Keratinocyte (primary cell): Measurements from ENCODE around the gene PRDM10. TPM values are rescaled to one million over a fixed set of nuclear protein-coding genes. Genes with fewer than 3 reads are reported as not detected.

ENCODE experiments used
- DNase-seq: peaks from one replicate; pipeline ENCODE4 v3.0.0-alpha.2; 2011; ENCODE audit warnings: low read depth, missing footprints, low spot score
- FAIRE-seq: peaks from 2 replicates; lab custom pipeline; 2011; peaks lifted over from hg19 to GRCh38; lab: Jason Lieb, UNC
- H2AFZ ChIP-seq: 2 replicates; pipeline ENCODE4 v1.6.0; 2012; ENCODE audit warnings: low read length, control low read depth, inconsistent platforms; ENCODE audit not compliant: control insufficient read depth
- H3K27ac ChIP-seq: 2 replicates; pipeline ENCODE4 v1.5.1; 2011; ENCODE audit warnings: low read length; ENCODE audit not compliant: control insufficient read depth, insufficient read depth
- H3K27me3 ChIP-seq: 3 replicates; pipeline ENCODE4 v1.6.0; 2011; ENCODE audit warnings: low read length; ENCODE audit not compliant: control insufficient read depth, insufficient read depth; ENCODE audit errors: extremely low read depth
- H3K36me3 ChIP-seq, 2 experiments: 2 replicates in 1 of 2; 3 replicates in 1 of 2; pipeline ENCODE4 v1.5.1; 2011; ENCODE audit warnings: low read length in 2 of 2, mild to moderate bottlenecking in 1 of 2; ENCODE audit not compliant: control insufficient read depth in 2 of 2, insufficient read depth in 2 of 2; ENCODE audit errors: extremely low read depth in 1 of 2
- H3K4me1 ChIP-seq: 3 replicates; pipeline ENCODE4 v1.5.1; 2011; ENCODE audit warnings: low read length; ENCODE audit not compliant: control insufficient read depth, insufficient read depth; ENCODE audit errors: extremely low read depth
- H3K4me2 ChIP-seq: 3 replicates; pipeline ENCODE4 v1.6.0; 2011; ENCODE audit warnings: low read depth, low read length; ENCODE audit not compliant: control insufficient read depth, insufficient read depth; ENCODE audit errors: extremely low read depth
- H3K4me3 ChIP-seq, 3 experiments: fragments of 200-600 bp in 1 of 3; sonication (generic) in 1 of 3; 2 replicates in 2 of 3; 3 replicates in 1 of 3; pipeline ENCODE4 v1.5.1; 2011 to 2016; ENCODE audit warnings: low read length in 3 of 3, mild to moderate bottlenecking in 3 of 3, control low read depth in 2 of 3, inconsistent platforms in 1 of 3, low read depth in 1 of 3, mixed read lengths in 1 of 3, mixed run types in 1 of 3, moderate library complexity in 1 of 3; ENCODE audit not compliant: control insufficient read depth in 2 of 3, insufficient read depth in 2 of 3; ENCODE audit errors: extremely low read depth in 1 of 3
- H3K79me2 ChIP-seq: 2 replicates; pipeline ENCODE4 v1.6.0; 2012; ENCODE audit warnings: low read length; ENCODE audit not compliant: control insufficient read depth, insufficient read depth
- H3K9ac ChIP-seq: 3 replicates; pipeline ENCODE4 v1.6.0; 2011; ENCODE audit warnings: low read length; ENCODE audit not compliant: control insufficient read depth, insufficient read depth; ENCODE audit errors: extremely low read depth
- H3K9me1 ChIP-seq: 3 replicates; pipeline ENCODE4 v1.6.0; 2011; ENCODE audit warnings: low read length; ENCODE audit not compliant: control insufficient read depth, insufficient read depth; ENCODE audit errors: extremely low read depth
- H3K9me3 ChIP-seq: 2 replicates; pipeline ENCODE4 v1.5.1; 2012; ENCODE audit warnings: low read depth, low read length; ENCODE audit not compliant: control insufficient read depth
- H4K20me1 ChIP-seq: 3 replicates; pipeline ENCODE4 v1.6.0; 2011; ENCODE audit warnings: low read length; ENCODE audit not compliant: control insufficient read depth, insufficient read depth; ENCODE audit errors: extremely low read depth
- EZH2 ChIP-seq: IDR thresholded peaks from one replicate; pipeline ENCODE4 v1.6.1; 2012; ENCODE audit warnings: inconsistent platforms, mild to moderate bottlenecking, low read length, moderate library complexity
- dilution Hi-C: fragments of 300-500 bp; cut with MboI; formaldehyde crosslinking; loops from one replicate; pipeline ENCODE4 v1.7.0; 2020; ENCODE audit warnings: low sequenced_read_pairs; ENCODE audit not compliant: extremely low pct_ligation_motif_present
- polyA plus RNA-seq, 5 experiments: library from polyadenylated mRNA; depleted of rRNA in 3 of 5; stranded (reverse) in 3 of 5; stranded (forward) in 1 of 5; unstranded in 1 of 5; fragments of >200 nt; gene quantifications; 1 replicate in 1 of 5; 2 replicates in 3 of 5; 3 replicates in 1 of 5; pipeline versions ENCODE4 v1.2.1 to v1.2.3, GENCODE V29; 2011 to 2012; ENCODE audit warnings: missing spikeins in 2 of 5, low read depth in 1 of 5, low replicate concordance in 1 of 5
- TF ChIP-seq, protein P1 (sequence below), 3 experiments: IDR thresholded peaks in 1 of 3; conservative IDR thresholded peaks in 1 of 3; optimal IDR thresholded peaks in 1 of 3; 2 replicates in 2 of 3; 3 replicates in 1 of 3; pipeline versions ENCODE3 to v1.5.1; 2011; ENCODE audit warnings: low read length in 3 of 3, mild to moderate bottlenecking in 3 of 3, moderate library complexity in 2 of 3, control low read depth in 1 of 3, inconsistent platforms in 1 of 3; ENCODE audit not compliant: insufficient read depth in 2 of 3; ENCODE audit errors: extremely low read depth in 1 of 3

Gene PRDM10
- polyA plus RNA-seq, 1 donor (not counting 4 experiments of a cell fraction or from before 2014, with no cell fraction given), result 4.7 TPM

- DNase-seq, result no peak
- Histone ChIP-seq H3K4me3 (no peak overlapping the region), H3K27me3 (no peaks in the 10 kb centered on the region), H3K79me2 (no peaks in the 10 kb centered on the region), H3K27ac (peak overlapping the region; percentile 72), H2AFZ (no peak overlapping the region), H3K9me1 (no peaks in the 10 kb centered on the region), H3K36me3 (no peaks in the 10 kb centered on the region), H3K9me3 (no peaks in the 10 kb centered on the region), H4K20me1 (no peaks in the 10 kb centered on the region), H3K9ac (no peak overlapping the region), H3K4me1 (peaks cover 26% of the 10 kb centered on the region), H3K4me2 (no peak overlapping the region)
- FAIRE-seq, result peak; percentile 53
- dilution Hi-C loops, result no loop called here
- TF ChIP-seq, protein P1, sequence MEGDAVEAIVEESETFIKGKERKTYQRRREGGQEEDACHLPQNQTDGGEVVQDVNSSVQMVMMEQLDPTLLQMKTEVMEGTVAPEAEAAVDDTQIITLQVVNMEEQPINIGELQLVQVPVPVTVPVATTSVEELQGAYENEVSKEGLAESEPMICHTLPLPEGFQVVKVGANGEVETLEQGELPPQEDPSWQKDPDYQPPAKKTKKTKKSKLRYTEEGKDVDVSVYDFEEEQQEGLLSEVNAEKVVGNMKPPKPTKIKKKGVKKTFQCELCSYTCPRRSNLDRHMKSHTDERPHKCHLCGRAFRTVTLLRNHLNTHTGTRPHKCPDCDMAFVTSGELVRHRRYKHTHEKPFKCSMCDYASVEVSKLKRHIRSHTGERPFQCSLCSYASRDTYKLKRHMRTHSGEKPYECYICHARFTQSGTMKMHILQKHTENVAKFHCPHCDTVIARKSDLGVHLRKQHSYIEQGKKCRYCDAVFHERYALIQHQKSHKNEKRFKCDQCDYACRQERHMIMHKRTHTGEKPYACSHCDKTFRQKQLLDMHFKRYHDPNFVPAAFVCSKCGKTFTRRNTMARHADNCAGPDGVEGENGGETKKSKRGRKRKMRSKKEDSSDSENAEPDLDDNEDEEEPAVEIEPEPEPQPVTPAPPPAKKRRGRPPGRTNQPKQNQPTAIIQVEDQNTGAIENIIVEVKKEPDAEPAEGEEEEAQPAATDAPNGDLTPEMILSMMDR (optimal IDR thresholded peaks at IDR 0.05 in 1 of 3, IDR thresholded peaks at IDR 0.05 in 1 of 3, conservative IDR thresholded peaks at IDR 0.05 in 1 of 3; ENCODE audit: extremely low read depth in 1 of 3, insufficient read depth in 2 of 3, low read length in 3 of 3), result no peak
- no peak for TF ChIP-seq EZH2
These were observed 35.4 kb upstream of the PRDM10 start for GRCh38 chr11:130037881-130038585.

DNA sequence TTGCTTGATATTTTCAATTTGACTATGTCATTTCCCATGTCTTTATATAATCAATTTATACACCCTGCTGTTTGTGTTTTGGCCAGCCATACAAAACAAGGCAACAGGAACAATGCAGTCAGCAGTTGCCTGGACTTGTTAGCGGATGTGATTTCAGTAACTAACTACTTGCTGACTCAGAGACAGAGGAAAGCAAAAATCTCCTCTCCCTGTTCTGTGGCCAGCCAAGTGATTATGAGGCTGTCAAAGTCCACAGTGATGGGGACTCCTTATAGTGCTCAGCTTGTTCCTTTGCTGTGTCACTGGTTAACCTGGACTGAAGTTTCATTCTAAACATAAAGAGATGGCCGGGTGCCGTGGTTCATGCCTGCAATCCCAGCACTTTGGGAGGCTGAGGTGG, 34.4 kb upstream of the PRDM10 start:
- no peaks in the 10 kb centered on the region for H3K9me1 ChIP-seq
- dilution Hi-C loops, result no loop called here
- H3K4me2 ChIP-seq, result peak overlapping the region; percentile 48
- H2AFZ ChIP-seq, result no peak overlapping the region
- TF ChIP-seq, protein P1 (optimal IDR thresholded peaks at IDR 0.05 in 1 of 3, IDR thresholded peaks at IDR 0.05 in 1 of 3, conservative IDR thresholded peaks at IDR 0.05 in 1 of 3; ENCODE audit: extremely low read depth in 1 of 3, insufficient read depth in 2 of 3, low read length in 3 of 3), result no peak
- no peak for TF ChIP-seq EZH2
- H3K4me3 ChIP-seq, result no peak overlapping the region
- H3K27me3 ChIP-seq, result no peaks in the 10 kb centered on the region
- H3K4me1 ChIP-seq, result peaks cover 17% of the 10 kb centered on the region
- no peaks in the 10 kb centered on the region for H3K36me3 ChIP-seq
- FAIRE-seq (peak; percentile 99), DNase-seq (peak; percentile 71)
- H4K20me1 ChIP-seq, result no peaks in the 10 kb centered on the region
- H3K27ac ChIP-seq, result peak overlapping the region; percentile 72
- H3K9me3 ChIP-seq, result no peaks in the 10 kb centered on the region
- no peaks in the 10 kb centered on the region for H3K79me2 ChIP-seq
- no peak overlapping the region for H3K9ac ChIP-seq
